CD4-positive, alpha-beta T cell treated with Interleukin-17A for 4 hours (primary cell): Measurements from ENCODE around the gene EHMT1.
"Not testable (repeated sequence)": the region's sequence is repeated elsewhere in the genome, so short reads cannot be mapped to it uniquely, and the experiment has no call there.

Source experiments
- DNase-seq: peaks from one replicate; pipeline ENCODE4 v3.0.0-alpha.2; 2020; ENCODE audit warnings: mixed read lengths

EHMT1 gene

DNA sequence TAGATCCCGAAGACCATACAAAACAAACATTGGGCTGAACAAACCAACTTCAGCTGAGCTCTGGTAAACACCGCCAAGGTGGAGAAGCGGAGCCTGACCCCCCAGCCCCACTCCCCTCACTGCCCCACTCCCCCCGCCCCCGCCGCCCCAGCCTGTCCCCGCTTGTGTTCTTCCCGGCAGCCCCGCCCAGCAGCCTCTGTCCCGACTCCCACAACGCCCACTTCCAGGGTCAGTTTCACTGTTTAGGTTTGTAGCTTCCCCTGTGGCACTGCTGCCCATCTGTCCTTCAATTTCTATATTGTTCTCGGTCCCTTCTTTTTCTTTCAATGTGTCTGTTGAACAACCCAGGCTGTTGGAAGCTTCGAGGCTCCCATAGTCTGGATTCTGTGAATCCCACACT is 146.7 kb downstream of the EHMT1 start:
- DNase-seq, result no peak

DNA sequence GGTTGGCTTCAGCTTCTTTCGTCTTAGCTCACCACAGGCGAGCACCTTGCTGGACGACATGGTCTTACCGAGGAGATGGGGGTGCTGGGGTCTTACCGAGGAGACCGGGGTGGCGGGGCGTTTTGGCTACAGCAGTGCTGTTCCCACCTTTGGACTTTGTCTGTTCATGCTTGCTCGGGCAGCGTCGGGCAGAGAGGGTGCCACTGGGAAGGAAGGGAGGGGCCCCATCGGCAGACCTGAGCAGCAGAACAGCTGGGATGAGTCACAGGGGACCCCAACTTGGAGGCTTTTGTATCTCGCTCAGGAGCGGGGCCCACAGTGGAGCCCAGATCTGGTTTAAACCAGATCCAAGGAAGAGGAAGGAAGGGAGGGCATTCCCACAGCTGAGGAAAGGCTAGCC is 152.8 kb downstream of the EHMT1 start:
- no peak for DNase-seq

DNA sequence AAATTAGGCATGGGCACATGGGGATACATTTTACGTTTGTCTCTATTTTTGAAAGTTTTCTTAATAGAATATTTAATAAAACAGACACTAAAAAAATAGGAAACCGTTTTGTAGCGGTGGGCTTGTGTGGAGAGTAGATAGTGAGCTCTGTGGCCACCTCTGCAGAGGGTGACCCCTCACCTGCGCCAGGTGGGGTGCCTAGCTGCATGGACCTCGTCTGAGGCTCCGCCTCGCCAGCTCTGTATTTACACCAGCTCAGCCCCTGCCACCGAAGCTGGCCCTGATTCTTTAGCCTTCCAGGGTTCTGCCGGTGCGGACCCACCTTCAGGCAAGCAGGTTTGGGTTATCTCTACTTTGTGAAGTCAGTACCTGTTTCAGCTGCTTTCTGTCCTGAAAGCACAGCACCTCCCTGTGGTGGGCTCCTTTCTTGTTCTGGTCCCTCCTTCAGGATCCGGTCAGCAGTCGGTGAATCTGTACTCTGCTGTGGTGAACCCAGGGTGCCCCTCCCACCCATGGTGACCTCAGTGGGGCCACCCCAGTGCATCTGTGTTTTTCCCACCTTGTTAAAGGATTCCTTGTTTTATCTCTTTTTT is 153.6 kb downstream of the EHMT1 start:
- peak; percentile 23 for DNase-seq

DNA sequence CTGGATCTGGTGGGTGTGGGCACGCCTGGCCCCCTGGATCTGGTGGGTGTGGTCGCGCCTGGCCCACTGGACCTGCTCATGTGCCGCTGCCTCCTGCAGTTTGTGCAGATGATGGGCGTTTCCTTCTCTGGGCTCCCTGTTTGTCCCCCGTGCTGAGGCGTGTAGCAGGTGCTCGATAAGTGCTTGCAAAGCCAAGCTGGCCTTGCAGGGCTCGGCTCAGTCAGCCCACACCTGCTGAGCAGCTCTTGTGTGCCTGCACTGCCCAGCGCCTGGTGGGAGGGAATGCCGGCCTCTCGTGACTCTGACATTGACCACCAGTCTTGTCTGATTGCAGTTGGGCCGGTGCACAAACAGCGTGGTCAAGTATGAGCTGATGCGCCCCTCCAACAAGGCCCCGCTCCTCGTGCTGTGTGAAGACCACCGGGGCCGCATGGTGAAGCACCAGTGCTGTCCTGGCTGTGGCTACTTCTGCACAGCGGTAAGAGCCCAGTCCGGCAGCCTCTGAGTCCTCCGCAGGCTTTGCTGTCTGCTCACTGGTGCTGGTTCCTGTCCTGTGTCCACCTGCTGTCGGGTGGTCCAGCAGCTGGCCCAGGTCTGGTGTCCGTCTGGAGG is 156.1 kb downstream of the EHMT1 start:
- DNase-seq, result no peak

DNA sequence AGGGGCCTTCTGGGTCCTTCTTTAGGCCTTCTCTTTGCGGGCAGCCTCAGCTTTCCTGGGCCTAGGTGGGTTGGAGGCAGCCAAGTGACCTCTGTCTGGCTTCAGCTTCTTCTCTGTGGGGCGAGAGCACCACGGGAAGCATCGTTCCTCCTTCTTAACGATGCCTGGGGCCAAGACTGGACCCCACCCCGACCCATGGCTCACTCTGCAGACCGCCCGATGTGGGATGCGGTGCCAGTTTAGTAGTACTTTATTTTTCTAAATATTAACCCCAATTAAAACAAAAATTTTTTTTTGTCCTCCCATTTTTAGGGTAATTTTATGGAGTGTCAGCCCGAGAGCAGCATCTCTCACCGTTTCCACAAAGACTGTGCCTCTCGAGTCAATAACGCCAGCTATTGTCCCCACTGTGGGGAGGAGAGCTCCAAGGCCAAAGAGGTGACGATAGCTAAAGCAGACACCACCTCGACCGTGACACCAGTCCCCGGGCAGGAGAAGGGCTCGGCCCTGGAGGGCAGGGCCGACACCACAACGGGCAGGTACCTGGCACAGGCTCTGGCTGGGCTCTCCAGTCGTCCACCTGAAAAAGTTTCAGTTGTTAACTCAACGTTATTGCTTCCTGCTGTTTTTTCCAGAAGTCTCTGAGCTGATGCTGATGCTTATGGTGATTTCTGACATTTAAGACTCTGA is 157.6 kb downstream of the EHMT1 start:
- DNase-seq, result no peak

DNA sequence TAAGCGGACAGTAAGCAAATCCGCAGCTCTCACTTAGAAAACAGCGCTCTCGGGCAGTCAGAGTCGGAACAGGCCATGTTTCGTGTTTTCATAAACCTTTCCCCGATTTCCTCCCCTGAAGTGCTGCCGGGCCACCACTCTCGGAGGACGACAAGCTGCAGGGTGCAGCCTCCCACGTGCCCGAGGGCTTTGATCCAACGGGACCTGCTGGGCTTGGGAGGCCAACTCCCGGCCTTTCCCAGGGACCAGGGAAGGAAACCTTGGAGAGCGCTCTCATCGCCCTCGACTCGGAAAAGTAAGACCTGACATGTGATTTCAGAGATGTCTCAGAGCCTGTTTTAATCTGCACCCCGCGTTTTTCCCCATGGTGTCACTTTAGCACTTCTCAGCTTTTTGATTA is 159.0 kb downstream of the EHMT1 start:
- DNase-seq, result no peak

DNA sequence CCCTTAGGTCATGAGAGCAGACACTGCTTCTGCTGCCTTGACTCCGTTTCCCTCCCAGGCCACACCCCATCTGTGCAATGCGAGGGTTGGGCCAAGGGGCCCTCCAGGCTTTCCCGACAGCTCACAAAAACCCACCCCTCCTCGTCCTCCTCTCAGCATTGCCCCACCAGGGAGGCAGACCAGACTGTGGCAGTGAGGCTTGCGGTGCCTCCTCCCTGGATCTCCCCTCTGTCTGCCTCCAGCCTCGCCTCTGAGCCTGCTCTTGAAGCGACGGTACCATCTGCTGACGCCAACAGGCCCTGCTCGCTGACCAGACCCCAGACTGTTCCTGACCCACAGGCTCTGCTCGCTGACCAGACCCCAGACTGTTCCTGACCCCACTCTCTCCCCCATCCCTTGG is 159.5 kb downstream of the EHMT1 start:
- DNase-seq, result no peak

DNA sequence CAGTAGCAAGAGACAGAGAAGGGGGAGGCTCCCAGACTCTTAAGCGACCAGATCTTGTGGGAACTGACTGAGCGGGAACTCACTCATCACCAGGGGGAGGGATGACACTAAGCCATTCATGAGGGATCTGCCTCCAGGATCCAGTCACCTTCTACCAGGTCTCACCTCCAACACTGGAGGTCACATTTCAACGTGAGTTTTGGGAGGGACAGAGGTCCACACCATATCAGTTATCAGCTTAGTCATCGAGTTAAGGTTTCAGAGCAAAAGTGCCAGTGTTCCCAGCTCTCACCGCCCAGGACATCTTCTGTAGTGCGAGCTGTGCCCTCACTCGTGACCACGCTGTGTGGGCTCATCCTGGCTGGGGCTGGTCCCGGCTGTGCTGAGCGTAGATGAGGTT is 160.1 kb downstream of the EHMT1 start:
- DNase-seq, result no peak

DNA sequence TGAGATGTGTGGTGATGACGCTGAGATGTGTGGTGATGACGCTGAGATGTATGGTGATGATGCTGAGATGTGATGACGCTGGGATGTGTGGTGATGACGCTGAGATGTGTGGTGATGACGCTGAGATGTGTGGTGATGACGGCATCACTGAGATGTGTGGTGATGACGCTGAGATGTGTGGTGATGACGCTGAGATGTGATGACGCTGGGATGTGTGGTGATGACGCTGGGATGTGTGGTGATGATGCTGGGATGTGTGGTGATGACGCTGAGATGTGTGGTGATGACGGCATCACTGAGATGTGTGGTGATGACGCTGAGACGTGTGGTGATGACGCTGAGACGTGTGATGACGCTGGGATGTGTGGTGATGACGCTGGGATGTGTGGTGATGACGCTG is 161.2 kb downstream of the EHMT1 start:
- DNase-seq, result not testable (repeated sequence)

DNA sequence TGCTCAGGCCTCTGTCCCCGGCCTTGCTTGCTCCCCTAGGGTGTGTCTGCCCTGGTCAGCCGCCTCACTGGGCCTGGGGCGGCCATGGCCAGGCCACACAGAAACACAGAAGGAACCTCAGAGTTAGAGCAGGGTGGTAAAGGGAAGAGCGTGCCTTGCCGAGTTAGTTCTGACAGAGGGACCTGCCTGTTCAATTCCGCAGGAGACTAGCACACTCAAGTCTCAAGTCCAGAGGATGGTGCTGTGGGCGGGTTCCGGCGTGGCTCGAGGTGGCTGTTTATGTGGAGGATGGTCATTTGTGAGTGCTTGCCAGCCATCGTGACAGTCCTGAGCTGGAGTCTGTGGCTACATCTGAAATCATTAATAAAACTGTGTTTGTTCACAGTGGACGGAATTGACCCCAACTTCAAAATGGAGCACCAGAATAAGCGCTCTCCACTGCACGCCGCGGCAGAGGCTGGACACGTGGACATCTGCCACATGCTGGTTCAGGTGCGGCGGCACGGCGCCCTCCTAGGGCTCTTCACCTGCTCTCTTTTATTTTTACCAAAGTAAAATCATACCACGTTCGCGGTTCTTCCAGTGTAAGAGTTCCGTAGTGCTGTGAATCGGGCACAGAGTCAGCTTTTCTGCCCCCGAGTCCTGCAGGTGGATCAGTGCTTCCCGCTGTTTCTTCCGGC is 163.2 kb downstream of the EHMT1 start:
- no peak for DNase-seq

DNA sequence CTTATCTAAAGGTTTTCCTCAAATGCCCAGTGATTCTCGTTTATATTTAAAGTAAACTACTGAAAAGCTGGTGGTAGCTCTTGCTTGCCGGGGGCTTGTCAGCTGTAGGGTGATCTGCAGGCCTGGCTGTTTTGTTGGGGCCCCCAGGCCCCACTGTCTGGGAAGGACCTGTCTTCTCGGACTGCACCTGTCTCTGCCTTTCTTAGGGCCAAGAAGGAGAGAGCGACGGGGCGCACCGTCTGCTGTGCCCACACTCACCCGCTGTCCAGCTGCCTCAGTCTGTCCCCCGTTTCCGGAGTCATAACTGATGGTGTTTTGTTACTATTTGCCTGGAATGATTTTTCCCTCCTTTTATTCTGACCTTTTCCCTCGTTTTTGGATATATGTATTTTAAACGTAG is 164.7 kb downstream of the EHMT1 start:
- DNase-seq, result no peak

DNA sequence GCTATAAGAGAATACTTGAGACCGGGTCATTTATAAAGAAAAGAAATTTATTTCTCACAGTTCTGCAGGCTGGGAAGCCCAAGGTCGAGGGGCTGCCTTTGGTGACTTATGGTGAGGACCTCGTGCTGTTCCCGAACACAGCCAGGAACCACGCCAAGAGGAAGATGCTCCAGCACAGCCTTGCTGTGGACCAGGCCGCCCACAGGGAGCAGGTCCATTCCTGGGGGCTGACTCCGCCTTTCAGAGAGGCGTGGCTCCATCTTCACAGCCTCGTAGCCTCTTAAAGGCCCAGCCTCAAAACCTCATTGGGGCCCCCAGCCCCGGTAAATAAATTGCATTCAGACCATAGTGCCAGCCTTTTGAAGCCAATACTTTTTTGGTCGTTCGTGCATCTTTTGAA is 165.2 kb downstream of the EHMT1 start:
- DNase-seq, result no peak

DNA sequence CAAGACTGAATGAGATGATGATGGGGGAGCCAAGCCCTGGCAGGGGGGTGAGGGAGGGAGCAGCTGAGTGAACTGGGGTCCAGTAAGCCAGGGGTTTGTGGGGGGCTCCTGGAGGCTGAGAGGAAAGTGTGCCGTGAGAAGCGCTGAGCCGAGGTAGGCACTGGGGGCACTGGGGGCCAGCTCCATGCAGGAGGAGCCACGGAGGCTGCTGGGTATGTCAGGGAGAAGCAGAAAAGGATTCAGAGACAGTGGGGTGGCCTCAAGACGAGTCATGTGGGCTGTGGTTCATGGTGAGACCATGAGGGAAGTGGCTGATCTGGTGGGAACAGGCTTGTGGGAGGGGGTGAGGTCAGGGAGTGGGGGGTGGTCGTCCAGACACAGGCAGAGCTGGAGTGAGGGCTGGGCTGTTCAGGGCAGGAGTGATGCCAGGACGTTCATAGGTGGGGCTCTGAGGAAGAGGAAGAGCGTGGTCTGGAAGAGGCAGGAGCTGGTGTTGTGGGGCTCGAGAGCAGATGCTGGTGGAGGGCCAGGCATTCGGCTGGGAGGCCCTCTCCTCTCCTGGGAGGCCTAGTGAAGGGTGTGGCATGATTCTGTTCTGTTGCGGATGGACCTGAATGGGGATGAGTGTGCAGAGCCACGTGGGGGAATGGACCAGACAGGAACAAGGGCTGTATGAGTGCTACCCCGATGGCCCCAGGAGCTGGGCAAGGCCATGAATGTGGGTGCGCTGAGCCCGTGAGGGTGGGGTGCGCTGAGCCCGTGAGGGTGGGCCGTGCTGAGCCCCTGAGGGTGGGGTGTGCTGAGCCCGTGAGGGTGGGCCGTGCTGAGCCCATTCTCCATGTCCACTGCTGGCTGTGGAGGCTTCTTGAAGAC is 166.1 kb downstream of the EHMT1 start:
- DNase-seq, result no peak

DNA sequence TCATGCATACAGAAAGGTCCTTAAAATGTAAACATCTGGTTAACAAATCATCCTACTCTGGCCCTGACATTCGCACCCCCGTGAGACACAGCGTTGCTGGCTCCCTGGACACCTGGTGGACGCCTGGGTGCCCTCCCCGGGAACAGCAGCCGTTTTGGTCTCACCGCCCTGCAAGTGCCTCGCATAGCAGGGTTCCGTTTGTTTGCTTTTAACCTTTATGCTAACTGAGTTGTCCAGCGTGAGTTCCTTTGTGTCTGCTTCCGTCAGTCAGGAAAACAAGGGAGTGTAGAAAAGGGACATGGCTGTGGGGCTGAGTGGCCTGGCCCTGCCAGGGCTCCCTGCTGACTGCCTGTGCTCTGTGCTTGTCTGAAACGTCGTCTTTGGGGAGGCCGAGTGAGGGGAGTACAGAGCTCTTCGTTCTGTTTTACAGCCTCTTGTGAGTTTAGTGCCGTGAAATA is 166.9 kb downstream of the EHMT1 start:
- no peak for DNase-seq

DNA sequence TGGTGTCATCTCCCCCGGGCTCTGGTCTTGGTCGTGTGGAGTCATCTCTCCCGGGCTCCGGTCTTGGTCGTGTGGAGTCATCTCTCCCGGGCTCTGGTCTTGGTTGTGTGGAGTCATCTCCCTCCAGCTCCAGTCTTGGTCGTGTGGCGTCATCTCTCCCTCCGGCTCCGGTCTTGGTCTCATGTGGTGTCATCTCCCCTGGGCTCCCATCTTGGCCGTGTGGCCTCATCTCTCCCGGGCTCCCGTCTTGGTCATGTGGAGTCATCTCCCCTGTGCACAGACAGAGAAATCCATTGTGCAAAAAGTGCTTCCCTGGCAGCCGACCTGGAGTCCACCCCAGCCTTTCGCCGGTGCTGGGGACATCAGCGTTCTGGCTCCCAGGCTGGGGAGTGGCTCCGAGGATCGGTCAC is 167.7 kb downstream of the EHMT1 start:
- DNase-seq, result no peak

DNA sequence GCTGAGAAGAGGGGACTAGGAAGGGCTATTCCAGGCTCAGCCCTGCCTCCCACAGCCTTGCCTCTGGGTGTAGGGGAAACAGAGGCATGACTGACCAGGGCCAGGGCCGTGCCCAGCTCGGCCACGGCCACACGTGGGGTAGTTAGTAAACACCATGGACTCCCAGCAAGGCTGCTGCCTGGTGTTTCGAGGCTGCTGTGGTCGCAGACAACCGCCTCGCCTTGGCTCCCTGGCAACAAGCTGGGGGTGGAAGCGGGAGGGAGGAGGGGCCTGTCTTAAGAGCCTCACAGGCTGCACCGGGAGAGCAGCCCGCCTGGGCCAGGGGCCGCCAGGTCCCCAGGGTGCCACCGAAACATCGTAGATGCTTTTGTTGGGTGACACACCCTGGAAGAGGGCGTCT is 168.6 kb downstream of the EHMT1 start:
- DNase-seq, result no peak

DNA sequence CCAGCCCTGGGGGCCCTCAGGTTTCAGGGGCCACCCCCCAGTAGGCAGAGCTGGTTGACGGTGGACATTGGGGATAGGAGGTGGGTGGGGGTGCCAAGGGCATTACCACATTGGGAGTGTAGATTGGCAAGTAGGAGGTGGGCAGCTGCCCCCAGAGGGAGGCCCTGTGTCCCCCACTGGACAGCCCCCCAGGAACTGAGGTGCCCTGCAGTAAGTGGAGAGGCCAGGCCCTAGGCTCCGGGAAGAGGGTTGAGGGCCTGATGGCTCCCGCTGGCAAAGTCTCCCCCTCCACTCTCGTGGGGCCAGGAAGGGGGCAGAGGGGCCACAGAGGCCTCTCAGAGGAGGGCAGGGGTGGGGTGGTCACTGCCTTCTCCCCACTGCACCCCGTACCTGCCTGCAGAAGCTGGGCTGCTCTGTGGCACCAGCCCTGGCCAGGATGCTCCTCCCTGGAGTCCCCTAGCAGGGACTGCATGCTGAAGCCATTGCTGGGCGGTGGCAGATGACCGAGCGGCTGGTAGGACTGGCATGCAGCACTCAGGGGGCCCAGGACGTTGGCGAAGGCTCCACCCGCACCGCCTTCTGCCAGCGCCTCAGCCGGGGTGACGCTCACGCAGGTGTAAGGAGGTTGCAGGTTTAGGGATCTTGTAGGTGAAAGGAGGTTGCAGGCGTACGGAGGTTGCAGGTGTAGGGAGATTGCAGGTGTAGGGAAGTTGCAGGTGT is 169.1 kb downstream of the EHMT1 start:
- DNase-seq, result no peak

DNA sequence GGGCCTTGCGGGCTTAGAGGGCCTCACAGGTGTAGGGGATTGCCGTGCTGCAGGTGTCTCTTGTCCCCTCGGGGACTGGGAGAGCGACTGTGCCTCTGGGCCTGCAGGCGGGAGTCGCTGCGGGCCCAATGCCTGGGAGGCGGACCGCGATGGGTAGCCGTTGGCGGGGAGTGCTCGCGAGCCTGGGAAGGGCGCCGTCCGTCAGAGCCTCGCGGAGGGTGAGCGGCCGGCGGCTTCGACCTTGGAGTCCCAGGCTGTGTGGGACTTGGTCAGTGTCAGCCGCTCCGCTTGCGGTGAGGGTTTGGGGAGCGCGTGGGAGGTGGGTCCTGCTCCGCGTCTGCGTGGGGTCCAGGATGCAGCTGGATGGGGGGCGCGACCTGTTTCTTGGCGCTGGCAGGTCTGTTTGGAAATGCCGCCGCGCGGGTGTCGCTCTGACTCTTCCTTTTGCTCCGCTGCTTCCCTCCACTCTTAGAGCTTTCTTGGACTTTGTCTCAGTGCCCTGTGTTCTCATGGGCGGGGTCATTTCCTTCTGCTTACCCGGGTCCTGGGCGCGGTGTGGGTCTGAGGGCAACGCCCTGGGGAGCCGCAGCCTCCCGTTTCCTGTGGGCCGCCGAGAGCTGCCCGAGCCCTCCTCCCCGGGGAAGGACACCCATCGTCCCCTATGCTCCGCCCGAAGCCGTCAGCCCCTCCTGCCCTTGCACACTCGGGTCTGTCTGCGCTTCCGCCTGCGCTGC is 169.9 kb downstream of the EHMT1 start:
- no peak for DNase-seq

DNA sequence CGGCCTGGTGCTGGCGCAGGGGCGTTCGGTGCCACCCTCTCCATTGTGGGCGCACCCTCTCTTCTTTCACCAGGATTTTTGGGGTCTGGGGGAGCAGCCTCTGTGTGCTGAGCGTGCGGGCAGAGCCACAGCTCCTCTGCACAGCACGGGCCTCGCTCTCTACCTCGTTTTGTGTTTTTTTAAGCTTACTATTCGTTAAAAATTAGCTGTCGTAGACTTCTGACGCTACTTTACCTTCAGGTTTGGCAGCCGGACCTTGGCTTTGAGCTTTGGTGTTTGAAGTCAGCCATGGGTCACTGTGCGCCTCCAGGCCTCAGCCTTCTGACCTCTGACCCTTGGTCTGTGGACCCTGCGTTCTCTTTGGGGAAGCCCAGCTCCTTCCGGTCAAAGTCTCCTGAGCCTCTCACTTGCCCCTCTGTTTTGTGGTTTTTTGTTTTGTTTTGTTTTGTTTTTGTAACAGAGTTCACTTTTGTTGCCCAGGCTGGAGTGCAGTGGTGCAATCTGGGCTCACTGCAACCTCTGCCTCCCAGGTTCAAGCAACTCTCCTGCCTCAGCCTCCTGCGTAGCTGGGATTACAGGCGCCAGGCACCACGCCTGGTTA is 170.6 kb downstream of the EHMT1 start:
- DNase-seq, result no peak

DNA sequence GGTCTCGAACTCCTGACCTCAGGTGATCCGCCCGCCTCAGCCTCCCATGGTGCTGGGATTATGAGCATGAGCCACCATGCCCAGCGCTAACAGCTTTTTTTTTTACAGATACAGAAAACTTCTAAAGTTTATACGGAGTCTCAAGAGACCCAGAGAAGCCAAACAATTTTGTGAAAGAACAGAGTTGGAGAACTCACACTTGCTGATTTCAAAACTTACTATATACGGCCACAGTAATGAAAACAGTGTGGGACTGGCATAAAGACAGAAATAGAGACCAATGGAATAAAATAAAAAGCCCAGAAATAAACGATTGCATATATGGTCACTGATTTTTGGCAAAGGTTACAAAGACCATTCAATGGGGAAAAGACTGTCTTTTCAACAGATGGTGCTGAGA is 173.1 kb downstream of the EHMT1 start:
- DNase-seq, result no peak

DNA sequence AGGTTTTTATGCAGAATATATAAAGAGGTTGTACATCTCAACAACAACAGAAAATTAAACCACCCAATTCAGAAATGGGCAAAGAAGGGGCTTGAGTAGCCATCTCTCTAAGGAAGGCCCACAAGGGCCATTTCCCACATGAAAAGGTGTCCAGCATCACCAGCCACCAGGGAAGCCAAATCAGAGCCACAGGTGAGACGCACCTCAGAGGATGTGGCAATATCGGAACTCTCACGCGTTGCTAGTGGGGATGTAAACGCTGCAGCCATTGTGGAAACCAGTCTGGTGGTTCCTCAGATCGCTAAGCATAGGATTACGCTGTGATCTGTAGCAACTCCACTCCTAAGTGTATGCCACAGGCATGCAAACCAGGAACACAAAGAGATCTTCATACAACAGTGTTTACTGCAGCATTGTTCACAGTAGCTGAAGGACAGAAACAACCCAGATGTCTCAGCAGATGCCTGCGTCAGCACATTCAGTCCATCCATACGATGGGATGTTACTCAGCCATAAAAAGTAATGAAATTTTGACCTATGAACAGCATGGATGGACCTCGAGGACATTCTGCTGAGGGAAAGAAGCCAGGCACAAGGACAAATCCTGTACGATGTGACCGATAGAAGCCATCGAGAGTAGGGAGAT is 174.5 kb downstream of the EHMT1 start:
- no peak for DNase-seq
